SK-N-MC (cell line): Measurements from ENCODE around the gene PFDN2.
"Not testable (repeated sequence)": the region's sequence is repeated elsewhere in the genome, so short reads cannot be mapped to it uniquely, and the experiment has no call there.

ENCODE experiments used
- DNase-seq: peaks from one replicate; pipeline ENCODE4 v3.0.0-alpha.2; 2011; ENCODE audit warnings: low read depth, low spot score
- H3K27ac ChIP-seq: fragments of 200-600 bp; sonication (generic); 2 replicates; pipeline ENCODE4 v1.5.1; 2016; ENCODE audit warnings: mixed run types
- H3K36me3 ChIP-seq: fragments of 200-600 bp; sonication (generic); 2 replicates; pipeline ENCODE4 v1.6.1; 2017; ENCODE audit warnings: antibody characterized with exemption, low read length, mixed read lengths; ENCODE audit not compliant: insufficient read depth
- H3K4me3 ChIP-seq: fragments of 200-600 bp; sonication (generic); 2 replicates; pipeline ENCODE4 v1.5.1; 2016
- H3K9ac ChIP-seq: fragments of 200-600 bp; sonication (generic); 2 replicates; pipeline ENCODE4 v1.8.0; 2017; ENCODE audit warnings: mixed run types, mixed read lengths; ENCODE audit not compliant: insufficient read length
- H3K9me3 ChIP-seq: fragments of 200-600 bp; sonication (generic); 2 replicates; pipeline ENCODE4 v1.6.1; 2017; ENCODE audit warnings: low read depth, mild to moderate bottlenecking, antibody characterized with exemption, low read length, moderate library complexity, mixed read lengths
- EZH2 ChIP-seq: fragments of 200-600 bp; sonication (generic); IDR thresholded peaks from one replicate; pipeline ENCODE4 v1.6.1; 2017; ENCODE audit warnings: antibody characterized with exemption
- FOXP2 ChIP-seq: optimal IDR thresholded peaks from 2 replicates; pipeline ENCODE3; 2011; ENCODE audit warnings: mild to moderate bottlenecking, moderate library complexity; ENCODE audit not compliant: insufficient read depth; ENCODE audit errors: extremely low read length, control extremely low read depth
- POLR2AphosphoS5 ChIP-seq: IDR thresholded peaks from 2 replicates; pipeline ENCODE4 v1.6.1; 2012; ENCODE audit warnings: mild to moderate bottlenecking, low read depth, low read length, borderline replicate concordance

PFDN2 gene

GRCh38 chr1:161119092-161119903 lies 1.5 kb upstream of the PFDN2 start:
- TF ChIP-seq EZH2 (no peak), POLR2AphosphoS5 (peak; percentile 5; the same call in 1 of the 2 replicates), FOXP2 (no peak)
- peaks cover 55% of the 10 kb centered on the region for H3K36me3 ChIP-seq
- 0 out of 2 replicates have a peak overlapping the region, but pooled peaks have one; percentile 9 for H3K27ac ChIP-seq
- H3K9ac ChIP-seq = peak overlapping the region; percentile 90
- peak overlapping the region; percentile 94 for H3K4me3 ChIP-seq
- no peak for DNase-seq
- no peaks in the 10 kb centered on the region for H3K9me3 ChIP-seq

GRCh38 chr1:161115961-161116360 lies 1.9 kb downstream of the PFDN2 start:
- H3K27ac ChIP-seq, H3K9me3 ChIP-seq, H3K9ac ChIP-seq, DNase-seq, H3K4me3 ChIP-seq: not testable (repeated sequence)
- H3K36me3 ChIP-seq = peaks cover 33% of the 10 kb centered on the region

GRCh38 chr1:161115132-161115711 lies 2.6 kb downstream of the PFDN2 start:
- Histone ChIP-seq H3K36me3 (peaks cover 26% of the 10 kb centered on the region), H3K9me3 (no peaks in the 10 kb centered on the region), H3K27ac (no peak overlapping the region), H3K4me3 (no peak overlapping the region), H3K9ac (no peak overlapping the region)
- no peak for DNase-seq
- TF ChIP-seq EZH2 (no peak), POLR2AphosphoS5 (no peak), FOXP2 (no peak)

GRCh38 chr1:161114556-161114955 lies 3.3 kb downstream of the PFDN2 start:
- H3K4me3 ChIP-seq = no peak overlapping the region
- DNase-seq = no peak
- H3K36me3 ChIP-seq = peaks cover 19% of the 10 kb centered on the region
- no peaks in the 10 kb centered on the region for H3K9me3 ChIP-seq
- no peak for TF ChIP-seq POLR2AphosphoS5
- no peak for TF ChIP-seq FOXP2
- no peak for TF ChIP-seq EZH2
- H3K27ac ChIP-seq = no peak overlapping the region
- no peak overlapping the region for H3K9ac ChIP-seq

GRCh38 chr1:161113915-161114314 lies 3.9 kb downstream of the PFDN2 start:
- H3K4me3 ChIP-seq = no peak overlapping the region
- TF ChIP-seq POLR2AphosphoS5 (no peak), FOXP2 (no peak), EZH2 (no peak)
- H3K9ac ChIP-seq = no peak overlapping the region
- H3K27ac ChIP-seq = no peak overlapping the region
- DNase-seq = no peak
- no peaks in the 10 kb centered on the region for H3K9me3 ChIP-seq
- H3K36me3 ChIP-seq = peaks cover 20% of the 10 kb centered on the region

- H3K9ac ChIP-seq = no peak overlapping the region
- H3K36me3 ChIP-seq = peaks cover 24% of the 10 kb centered on the region
- DNase-seq = no peak
- H3K4me3 ChIP-seq = no peak overlapping the region
- H3K9me3 ChIP-seq = no peaks in the 10 kb centered on the region
- TF ChIP-seq FOXP2 (no peak), POLR2AphosphoS5 (no peak), EZH2 (no peak)
- no peak overlapping the region for H3K27ac ChIP-seq
These were observed 6.3 kb downstream of the PFDN2 start for GRCh38 chr1:161111527-161111926.

- Histone ChIP-seq H3K9me3 (no peaks in the 10 kb centered on the region), H3K36me3 (peaks cover 24% of the 10 kb centered on the region), H3K9ac (no peak overlapping the region), H3K4me3 (no peak overlapping the region), H3K27ac (no peak overlapping the region)
- no peak for TF ChIP-seq FOXP2
- TF ChIP-seq POLR2AphosphoS5 = no peak
- TF ChIP-seq EZH2 = no peak
- no peak for DNase-seq
These were observed 6.7 kb downstream of the PFDN2 start for GRCh38 chr1:161111117-161111516.

- no peak overlapping the region for H3K4me3 ChIP-seq
- no peak for DNase-seq
- peaks cover 17% of the 10 kb centered on the region; the same call in 1 of the 2 replicates for H3K36me3 ChIP-seq
- TF ChIP-seq EZH2 (no peak), FOXP2 (no peak), POLR2AphosphoS5 (no peak)
- no peaks in the 10 kb centered on the region for H3K9me3 ChIP-seq
- H3K9ac ChIP-seq = no peak overlapping the region
- no peak overlapping the region for H3K27ac ChIP-seq
These were observed 11.4 kb downstream of the PFDN2 start for GRCh38 chr1:161106431-161106830.

GRCh38 chr1:161100556-161100955 lies 17.3 kb downstream of the PFDN2 start:
- no peak for TF ChIP-seq POLR2AphosphoS5
- TF ChIP-seq EZH2 = no peak
- no peak for TF ChIP-seq FOXP2
- Histone ChIP-seq H3K27ac (0 out of 2 replicates have a peak overlapping the region, but pooled peaks have one; percentile 3), H3K36me3 (peaks cover 24% of the 10 kb centered on the region), H3K9ac (no peak overlapping the region), H3K4me3 (no peak overlapping the region), H3K9me3 (no peaks in the 10 kb centered on the region)
- no peak for DNase-seq
